IMR-90 (cell line): Measurements from ENCODE around the gene CYP46A1. TPM values are rescaled to one million over a fixed set of nuclear protein-coding genes. Genes with fewer than 3 reads are reported as not detected.

Source experiments
- ATAC-seq: fragments of 200-7000 bp; cut with Tn5 transposase; 2 replicates; pipeline ENCODE4 v1.9.1; 2020; ENCODE audit warnings: low read depth, mild to moderate bottlenecking, moderate library complexity
- BruUV-seq: library from RNA; stranded (reverse); fragments of 400-500 nt; replicated peaks from 2 replicates; lab custom pipeline; 2021; lab: Mats Ljungman, UMichigan
- CTCF ChIA-PET: fragments of 300-600 bp; formaldehyde crosslinking; extraction: SDS; loops from one replicate; lab custom pipeline; 2021; ENCODE audit warnings: antibody characterized with exemption; lab: Yijun Ruan, JAX
- POLR2A ChIA-PET: fragments of 300-600 bp; sonication (Branson Sonifier 250); formaldehyde crosslinking; loops from one replicate; lab custom pipeline; 2022; ENCODE audit warnings: antibody characterized with exemption; ENCODE audit not compliant: unreplicated experiment; lab: Charles Lee
- DNase-seq: peaks from one replicate; pipeline ENCODE4 v3.0.0; 2013
- H2AFZ ChIP-seq: replicated peaks from 2 replicates; pipeline ENCODE3; 2013; ENCODE audit warnings: low read length, mild to moderate bottlenecking; ENCODE audit not compliant: poor library complexity
- H2AK5ac ChIP-seq: 2 replicates; pipeline ENCODE4 v1.6.1; 2013; ENCODE audit warnings: low read depth, low read length, inconsistent platforms
- H2AK9ac ChIP-seq: replicated peaks from 2 replicates; pipeline ENCODE3; 2013; ENCODE audit warnings: mild to moderate bottlenecking, low read depth, low read length, moderate library complexity; ENCODE audit not compliant: poor library complexity
- H2BK120ac ChIP-seq: 2 replicates; pipeline ENCODE4 v1.6.1; 2013; ENCODE audit warnings: low read depth, low read length, inconsistent platforms
- H2BK15ac ChIP-seq: 3 replicates; pipeline ENCODE4 v1.6.1; 2013; ENCODE audit warnings: low read depth, low read length, inconsistent platforms
- H2BK20ac ChIP-seq: 2 replicates; pipeline ENCODE4 v1.6.1; 2013; ENCODE audit warnings: low read depth, mild to moderate bottlenecking, inconsistent platforms, low read length, moderate library complexity
- H2BK5ac ChIP-seq: 2 replicates; pipeline ENCODE4 v1.6.1; 2013; ENCODE audit warnings: mild to moderate bottlenecking, low read depth, low read length, inconsistent platforms; ENCODE audit not compliant: poor library complexity, severe bottlenecking
- H3K14ac ChIP-seq: replicated peaks from 2 replicates; pipeline ENCODE4 v1.6.1; 2013; ENCODE audit warnings: low read depth, low read length, inconsistent platforms
- H3K18ac ChIP-seq: 2 replicates; pipeline ENCODE4 v1.6.1; 2013; ENCODE audit warnings: low read depth, low read length, control low read depth
- H3K23ac ChIP-seq: 2 replicates; pipeline ENCODE4 v1.6.1; 2013; ENCODE audit warnings: low read depth, low read length, inconsistent platforms
- H3K27ac ChIP-seq: 2 replicates; pipeline ENCODE4 v1.5.1; 2013; ENCODE audit warnings: mild to moderate bottlenecking, control low read depth, low read length; ENCODE audit not compliant: insufficient read depth
- H3K27me3 ChIP-seq: 2 replicates; pipeline ENCODE4 v1.6.1; 2013; ENCODE audit warnings: low read length; ENCODE audit not compliant: control insufficient read depth, insufficient read depth
- H3K36me3 ChIP-seq: 2 replicates; pipeline ENCODE4 v1.6.1; 2013; ENCODE audit warnings: low read length, mixed read lengths; ENCODE audit not compliant: control insufficient read depth, insufficient read depth
- H3K4ac ChIP-seq: 2 replicates; pipeline ENCODE4 v1.6.1; 2013; ENCODE audit warnings: low read depth, low read length, inconsistent platforms
- H3K4me1 ChIP-seq: 2 replicates; pipeline ENCODE4 v1.6.1; 2013; ENCODE audit warnings: low read length, mixed read lengths; ENCODE audit not compliant: control insufficient read depth, insufficient read depth
- H3K4me2 ChIP-seq: 2 replicates; pipeline ENCODE4 v1.6.1; 2013; ENCODE audit warnings: low read depth, mild to moderate bottlenecking, control low read depth, low read length, moderate library complexity
- H3K4me3 ChIP-seq: 2 replicates; pipeline ENCODE4 v1.5.1; 2013; ENCODE audit warnings: low read depth, mild to moderate bottlenecking, control low read depth, low read length, moderate library complexity; ENCODE audit not compliant: insufficient read depth
- H3K56ac ChIP-seq: 2 replicates; pipeline ENCODE4 v1.6.1; 2013; ENCODE audit warnings: low read length, inconsistent platforms; ENCODE audit not compliant: insufficient read depth; ENCODE audit errors: extremely low read depth
- H3K79me1 ChIP-seq, 2 experiments: 2 replicates each; pipeline ENCODE4 v1.6.1; 2013; ENCODE audit warnings: low read length in 2 of 2, inconsistent platforms in 1 of 2, low read depth in 1 of 2
- H3K9ac ChIP-seq: 2 replicates; pipeline ENCODE4 v1.6.1; 2013; ENCODE audit warnings: low read depth, low read length, control low read depth
- H3K9me1 ChIP-seq: 2 replicates; pipeline ENCODE4 v1.6.1; 2013; ENCODE audit warnings: low read length, inconsistent platforms; ENCODE audit not compliant: insufficient read depth
- H3K9me3 ChIP-seq: 2 replicates; pipeline ENCODE4 v1.6.1; 2013; ENCODE audit warnings: low read length; ENCODE audit not compliant: control insufficient read depth, insufficient read depth
- H4K20me1 ChIP-seq: 2 replicates; pipeline ENCODE4 v1.6.1; 2013; ENCODE audit warnings: low read length, inconsistent platforms; ENCODE audit not compliant: insufficient read depth
- H4K5ac ChIP-seq: 2 replicates; pipeline ENCODE4 v1.6.1; 2013; ENCODE audit warnings: mild to moderate bottlenecking, low read depth, low read length, control low read depth
- H4K8ac ChIP-seq, 2 experiments: 2 replicates each; pipeline ENCODE4 v1.6.1; 2013; ENCODE audit warnings: low read depth in 2 of 2, low read length in 2 of 2, control low read depth in 1 of 2, inconsistent platforms in 1 of 2
- H4K91ac ChIP-seq: 2 replicates; pipeline ENCODE4 v1.6.1; 2013; ENCODE audit warnings: low read depth, low read length, inconsistent platforms; ENCODE audit not compliant: insufficient read depth
- BHLHE40 ChIP-seq: fragments of 150-350 bp; IDR thresholded peaks from 2 replicates; pipeline ENCODE4 v1.6.1; 2016; ENCODE audit warnings: mild to moderate bottlenecking, low read depth, low read length
- CEBPB ChIP-seq: IDR thresholded peaks from 2 replicates; pipeline ENCODE4 v1.6.1; 2012; ENCODE audit warnings: low read depth, low read length, improper control_type of control experiment
- CHD1 ChIP-seq: IDR thresholded peaks from 2 replicates; pipeline ENCODE4 v1.6.1; 2012; ENCODE audit warnings: low read depth, low read length, improper control_type of control experiment
- FOS ChIP-seq: fragments of 150-350 bp; IDR thresholded peaks from 2 replicates; pipeline ENCODE4 v1.6.1; 2016; ENCODE audit warnings: low read depth, low read length
- MAFK ChIP-seq: IDR thresholded peaks from 2 replicates; pipeline ENCODE4 v1.6.1; 2012; ENCODE audit warnings: low read depth, low read length, improper control_type of control experiment
- MAZ ChIP-seq: IDR thresholded peaks from 2 replicates; pipeline ENCODE4 v1.6.1; 2012; ENCODE audit warnings: low read depth, mild to moderate bottlenecking, low read length, improper control_type of control experiment, moderate library complexity, borderline replicate concordance
- MXI1 ChIP-seq: IDR thresholded peaks from 2 replicates; pipeline ENCODE4 v1.6.1; 2012; ENCODE audit warnings: low read depth, mild to moderate bottlenecking, low read length, moderate library complexity, borderline replicate concordance
- NFE2L2 ChIP-seq: fragments of 150-350 bp; IDR thresholded peaks from 2 replicates; pipeline ENCODE4 v1.6.1; 2016; ENCODE audit warnings: low read depth, mild to moderate bottlenecking, low read length
- POLR2A ChIP-seq: IDR thresholded peaks from 2 replicates; pipeline ENCODE4 v1.6.1; 2012; ENCODE audit warnings: mild to moderate bottlenecking, low read depth, low read length
- RCOR1 ChIP-seq: IDR thresholded peaks from 2 replicates; pipeline ENCODE4 v1.6.1; 2012; ENCODE audit warnings: mild to moderate bottlenecking, low read length, improper control_type of control experiment; ENCODE audit not compliant: insufficient replicate concordance
- RFX5 ChIP-seq: IDR thresholded peaks from 2 replicates; pipeline ENCODE4 v1.8.0; 2012; ENCODE audit warnings: low read depth, mild to moderate bottlenecking, low read length, moderate library complexity
- SMC3 ChIP-seq: fragments of 150-350 bp; IDR thresholded peaks from 2 replicates; pipeline ENCODE4 v1.6.1; 2016; ENCODE audit warnings: low read depth, mild to moderate bottlenecking, antibody characterized with exemption, low read length, moderate library complexity
- USF2 ChIP-seq: fragments of 150-350 bp; IDR thresholded peaks from 2 replicates; pipeline ENCODE4 v1.6.1; 2017; ENCODE audit warnings: mild to moderate bottlenecking, antibody characterized with exemption, low read length, low read depth
- WGBS, 2 experiments: methylation state at CpG; one replicate each; pipeline versions ENCODE4 v1.1.5 to v1.1.7; 2013; ENCODE audit warnings: missing lambda C conversion rate in 2 of 2; ENCODE audit not compliant: insufficient read length in 1 of 2; ENCODE audit errors: extremely low coverage in 2 of 2; 5-methylcytosine and 5-hydroxymethylcytosine counted together
- dilution Hi-C: fragments of 300-500 bp; cut with HindIII; formaldehyde crosslinking; loops from one replicate; pipeline ENCODE4 v1.14.3; 2018; ENCODE audit warnings: low sequenced_read_pairs; ENCODE audit not compliant: unreplicated experiment
- in situ Hi-C: fragments of 300-500 bp; cut with MboI; formaldehyde crosslinking; loops from 3 replicates; pipeline ENCODE4 v1.14.3; 2019; ENCODE audit warnings: low sequenced_read_pairs, inconsistent platforms, mixed read lengths
- intact Hi-C: fragments of 100-400 bp; cut with micrococcal nuclease; formaldehyde crosslinking; loops from 2 replicates; pipeline ENCODE4 v1.10.0; 2022
- polyA plus RNA-seq, 3 experiments: library from polyadenylated mRNA; depleted of rRNA; stranded (reverse); fragments of >200 nt; gene quantifications; 2 replicates each; pipeline ENCODE4 v1.2.3, GENCODE V29; 2012; ENCODE audit warnings: low replicate concordance in 1 of 3
- total RNA-seq: library from RNA; depleted of rRNA; stranded (reverse); fragments of >200 nt; gene quantifications from 2 replicates; pipeline ENCODE4 v1.2.3, GENCODE V29; 2012
- TF ChIP-seq, protein P1 (sequence below): conservative IDR thresholded peaks from 2 replicates; pipeline ENCODE4 v1.5.1; 2012; ENCODE audit warnings: mild to moderate bottlenecking, low read depth, low read length, improper control_type of control experiment
- TF ChIP-seq, protein P2 (sequence below): fragments of 150-350 bp; IDR thresholded peaks from 2 replicates; pipeline ENCODE4 v1.6.1; 2016; ENCODE audit warnings: low read depth, mild to moderate bottlenecking, low read length, moderate library complexity, borderline replicate concordance

Gene CYP46A1
- total and polyA plus RNA-seq, 2 of the 4 experiments (the other 2 are of a cell fraction): 0.18 to 0.31 TPM

DNA sequence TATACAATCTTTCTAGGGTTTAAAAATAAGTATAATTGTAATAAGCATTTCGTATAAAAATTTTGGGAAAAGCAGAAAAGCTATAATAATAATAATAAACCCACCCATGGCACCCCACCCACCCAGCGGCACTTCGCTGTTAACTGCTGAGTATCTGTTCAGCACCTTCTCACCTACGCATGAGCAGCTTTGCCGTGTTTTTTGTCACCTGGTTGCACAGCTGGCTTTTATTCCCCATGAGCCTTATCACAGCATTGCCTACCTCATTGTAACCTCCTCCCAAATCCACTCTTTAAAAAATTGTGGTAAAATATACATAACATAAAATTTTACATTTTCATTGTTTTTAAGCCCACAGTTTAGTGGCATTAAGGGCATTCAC lies 34.7 kb downstream of the CYP46A1 start:
- Histone ChIP-seq H3K4ac (no peak overlapping the region), H3K4me2 (no peak overlapping the region), H3K4me1 (no peaks in the 10 kb centered on the region; the same call in 1 of the 2 replicates), H4K5ac (no peak overlapping the region), H3K36me3 (no peaks in the 10 kb centered on the region), H3K9me1 (no peaks in the 10 kb centered on the region), H2AK5ac (no peak overlapping the region), H3K27ac (no peak overlapping the region), H3K27me3 (peaks cover 28% of the 10 kb centered on the region), H3K56ac (no peak overlapping the region), H2BK5ac (no peak overlapping the region), H4K91ac (no peak overlapping the region), H4K8ac (no peak overlapping the region), H3K4me3 (no peak overlapping the region), H3K23ac (no peak overlapping the region), H3K9me3 (no peaks in the 10 kb centered on the region), H2BK20ac (no peak overlapping the region), H2BK120ac (no peak overlapping the region), H3K18ac (no peak overlapping the region), H2AFZ (no peak overlapping the region), H3K14ac (no peak overlapping the region), H2AK9ac (no peak overlapping the region), H2BK15ac (no peak overlapping the region), H3K9ac (no peak overlapping the region), H3K79me1 (no peaks in the 10 kb centered on the region), H4K20me1 (no peaks in the 10 kb centered on the region)
- no CpG with 5 or more reads among the region's 5 CpGs for WGBS, 2 experiments
- intact Hi-C loops: no loop called here
- TF ChIP-seq RCOR1 (no peak), CEBPB (no peak), MAFK (no peak), MAZ (no peak), RFX5 (no peak), SMC3 (no peak), USF2 (no peak), BHLHE40 (no peak), CHD1 (no peak), NFE2L2 (no peak), FOS (no peak), POLR2A (no peak), MXI1 (no peak)
- TF ChIP-seq, protein P1, sequence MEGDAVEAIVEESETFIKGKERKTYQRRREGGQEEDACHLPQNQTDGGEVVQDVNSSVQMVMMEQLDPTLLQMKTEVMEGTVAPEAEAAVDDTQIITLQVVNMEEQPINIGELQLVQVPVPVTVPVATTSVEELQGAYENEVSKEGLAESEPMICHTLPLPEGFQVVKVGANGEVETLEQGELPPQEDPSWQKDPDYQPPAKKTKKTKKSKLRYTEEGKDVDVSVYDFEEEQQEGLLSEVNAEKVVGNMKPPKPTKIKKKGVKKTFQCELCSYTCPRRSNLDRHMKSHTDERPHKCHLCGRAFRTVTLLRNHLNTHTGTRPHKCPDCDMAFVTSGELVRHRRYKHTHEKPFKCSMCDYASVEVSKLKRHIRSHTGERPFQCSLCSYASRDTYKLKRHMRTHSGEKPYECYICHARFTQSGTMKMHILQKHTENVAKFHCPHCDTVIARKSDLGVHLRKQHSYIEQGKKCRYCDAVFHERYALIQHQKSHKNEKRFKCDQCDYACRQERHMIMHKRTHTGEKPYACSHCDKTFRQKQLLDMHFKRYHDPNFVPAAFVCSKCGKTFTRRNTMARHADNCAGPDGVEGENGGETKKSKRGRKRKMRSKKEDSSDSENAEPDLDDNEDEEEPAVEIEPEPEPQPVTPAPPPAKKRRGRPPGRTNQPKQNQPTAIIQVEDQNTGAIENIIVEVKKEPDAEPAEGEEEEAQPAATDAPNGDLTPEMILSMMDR: no peak
- TF ChIP-seq, protein P2, sequence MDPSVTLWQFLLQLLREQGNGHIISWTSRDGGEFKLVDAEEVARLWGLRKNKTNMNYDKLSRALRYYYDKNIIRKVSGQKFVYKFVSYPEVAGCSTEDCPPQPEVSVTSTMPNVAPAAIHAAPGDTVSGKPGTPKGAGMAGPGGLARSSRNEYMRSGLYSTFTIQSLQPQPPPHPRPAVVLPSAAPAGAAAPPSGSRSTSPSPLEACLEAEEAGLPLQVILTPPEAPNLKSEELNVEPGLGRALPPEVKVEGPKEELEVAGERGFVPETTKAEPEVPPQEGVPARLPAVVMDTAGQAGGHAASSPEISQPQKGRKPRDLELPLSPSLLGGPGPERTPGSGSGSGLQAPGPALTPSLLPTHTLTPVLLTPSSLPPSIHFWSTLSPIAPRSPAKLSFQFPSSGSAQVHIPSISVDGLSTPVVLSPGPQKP: no peak
- ChIA-PET CTCF (no interaction called here), POLR2A (no interaction called here)
- ATAC-seq: no peak
- DNase-seq: no peak
- BruUV-seq: no TSS peak
- dilution Hi-C loops: no loop called here
- in situ Hi-C loops: no loop called here
